Suppressor macrophage (primary cell): ENCODE measurements around the gene MYADML2.

ENCODE experiments used
- DNase-seq, 4 experiments: peaks; one replicate each; pipeline ENCODE4 v3.0.0-alpha.2; 2020 to 2022

MYADML2 gene

DNA sequence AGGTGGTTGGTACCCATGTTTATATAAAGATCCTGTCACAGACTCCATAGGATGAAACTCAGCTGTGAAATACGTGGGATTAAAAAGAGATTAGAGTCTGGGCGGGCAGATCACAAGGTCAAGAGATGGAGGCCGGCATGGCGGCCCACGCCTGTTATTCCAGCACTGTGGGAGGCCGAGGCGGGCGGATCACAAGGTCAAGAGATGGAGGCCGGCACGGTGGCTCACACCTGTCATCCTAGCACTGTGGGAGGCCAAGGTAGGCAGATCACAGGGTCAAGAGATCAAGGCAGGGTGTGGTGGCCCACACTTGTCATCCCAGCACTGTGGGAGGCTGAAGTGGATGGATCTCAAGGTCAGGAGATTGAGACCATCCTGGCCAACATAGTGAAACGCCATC lies 51.6 kb downstream of the MYADML2 start:
- no peak for DNase-seq

DNA sequence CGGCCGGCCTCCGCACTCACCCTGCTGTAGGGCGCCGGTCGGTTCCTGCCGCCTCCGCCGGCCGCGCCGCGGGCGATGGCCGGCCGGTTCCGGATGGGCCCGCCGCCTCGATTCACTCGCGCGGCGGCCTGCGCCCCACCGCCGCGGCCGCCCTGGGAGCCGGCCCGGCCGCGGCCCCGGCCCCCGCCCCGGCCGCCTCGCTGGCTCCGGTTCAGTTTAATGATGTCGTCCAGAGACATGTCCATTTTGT lies 55.8 kb downstream of the MYADML2 start:
- DNase-seq, result peak in 1 of 4 experiments; percentile 30

DNA sequence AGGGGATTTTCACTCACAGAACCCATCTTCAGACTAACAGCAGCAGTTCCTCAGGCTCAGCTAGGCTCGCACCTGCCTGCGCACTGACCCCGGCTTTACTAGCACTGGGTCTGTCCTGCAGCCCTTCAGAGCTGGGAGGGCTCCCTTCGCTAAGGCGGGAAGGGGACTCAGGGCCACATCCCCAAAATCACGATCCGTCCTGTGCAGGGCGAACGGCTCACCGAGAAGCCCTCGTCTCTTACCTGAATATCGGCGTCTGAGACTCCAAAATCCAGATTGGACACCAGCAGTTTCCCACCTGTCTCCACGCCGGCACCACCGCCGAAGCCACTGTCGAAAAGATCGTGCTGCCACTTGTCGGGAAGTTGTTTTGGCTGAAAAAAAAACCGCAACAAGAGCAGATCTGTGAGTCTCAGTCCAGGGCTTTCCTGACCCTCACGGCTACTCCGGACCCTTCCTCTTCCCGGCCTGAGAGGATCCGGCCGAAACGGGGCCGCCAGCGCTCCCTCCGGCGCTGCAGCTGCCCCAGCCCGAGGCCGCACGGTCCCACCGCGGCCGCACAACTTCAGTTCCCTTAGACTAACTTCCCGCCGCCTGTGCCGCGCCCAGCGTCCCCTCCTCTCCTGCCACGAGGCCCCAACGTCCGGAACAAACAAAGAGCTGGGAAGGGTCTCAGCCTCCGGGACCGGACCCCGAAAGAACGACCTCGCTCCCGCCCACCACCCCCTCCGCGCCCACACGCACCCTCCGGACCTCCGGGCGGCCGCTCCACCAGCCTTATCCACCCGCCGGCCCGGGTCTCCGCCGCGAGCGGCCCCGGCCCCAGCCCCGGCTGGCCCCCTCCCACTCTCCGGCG lies 56.4 kb downstream of the MYADML2 start:
- DNase-seq, result peak; percentile 64 to 80 (median 65)
